Measurements from ENCODE around the gene ZNF625. TPM values are rescaled to one million over a fixed set of nuclear protein-coding genes. Genes with fewer than 3 reads are reported as not detected.

Gene ZNF625
- polyA plus RNA-seq, 3 donors: 0.37 TPM; not detected in 2

DNA sequence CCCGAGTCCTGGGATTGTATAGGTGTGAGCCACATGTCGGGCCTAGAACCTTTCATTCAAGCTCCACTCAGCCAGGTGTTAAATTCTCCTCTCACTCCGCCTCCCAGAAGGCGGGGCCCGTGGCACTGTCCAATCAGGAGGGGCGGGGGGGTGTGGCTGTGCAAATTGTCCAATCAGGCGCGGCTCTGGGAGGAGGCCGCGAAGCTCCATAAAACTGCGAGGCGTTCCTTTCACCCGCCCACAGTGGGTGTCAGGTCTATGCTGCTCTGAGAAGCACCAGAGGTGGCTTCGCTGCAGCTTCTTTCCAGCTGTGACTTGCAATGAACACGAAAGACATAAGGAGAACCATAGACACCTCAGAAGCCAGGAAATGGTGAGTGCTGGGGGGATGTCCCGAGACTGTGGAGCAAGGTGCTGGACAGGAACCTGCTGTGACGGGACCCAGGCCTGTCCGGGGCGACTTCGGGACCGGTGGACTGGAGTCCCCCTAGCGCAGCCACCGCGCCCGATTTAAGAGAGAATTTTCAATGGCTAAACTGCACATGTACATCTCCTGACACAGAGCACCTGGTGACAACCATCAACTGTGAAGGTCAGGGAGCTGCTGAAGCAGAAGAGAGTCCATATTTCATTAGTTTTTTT lies 3.4 kb upstream of the ZNF625 start:
- Histone ChIP-seq H3K9me3 (replicated peaks in 1 of 2; ENCODE audit: control insufficient read depth in 1 of 2, insufficient read depth in 1 of 2, low read length in 2 of 2) (peaks cover 5 to 8% of the 10 kb centered on the region in 2 donors), H2AFZ (ENCODE audit: insufficient read depth, low read depth, low read length, poor library complexity, severe bottlenecking) (no peak overlapping the region), H3K9ac (ENCODE audit: insufficient read depth, low read length, poor library complexity, severe bottlenecking) (no peak overlapping the region), H3K4me2 (replicated peaks; ENCODE audit: extremely low read depth, low read length, poor library complexity, severe bottlenecking) (no peak overlapping the region), H3K79me2 (ENCODE audit: insufficient read depth, low read length) (peaks cover 23% of the 10 kb centered on the region), H4K20me1 (ENCODE audit: insufficient read depth, low read length) (peaks cover 3% of the 10 kb centered on the region), H3K27me3 (ENCODE audit: control insufficient read depth in 2 of 2, insufficient read depth in 2 of 2, low read length in 2 of 2) (peaks cover 0 to 4% of the 10 kb centered on the region in 2 donors), H3K27ac (ENCODE audit: low read depth in 1 of 2, low read length in 2 of 2) (no peak overlapping the region), H3K4me3 (replicated peaks in 1 of 3; ENCODE audit: low read depth in 2 of 3, low read length in 3 of 3) (no peak overlapping the region), H3K36me3 (replicated peaks in 1 of 2; ENCODE audit: control insufficient read depth in 1 of 2, insufficient read depth in 2 of 2, low read length in 2 of 2) (peaks cover 2 to 3% of the 10 kb centered on the region in 2 donors), H3K4me1 (ENCODE audit: control insufficient read depth in 1 of 2, insufficient read depth in 2 of 2, low read length in 2 of 2) (peaks cover 26 to 33% of the 10 kb centered on the region in 2 donors)
- intact Hi-C loops (cut with micrococcal nuclease): loop anchor here in 1 of 2 donors (10.0 kb wide), 2 partner anchors 135 to 505 kb away; partner anchors contain the start of genes MAN2B1, WDR83 and ZNF44
- H3K9me3 Mint-ChIP-seq: peaks cover 3 to 26% (median 13%) of the 10 kb centered on the region in 7 donors
- DNase-seq: no peak
- H3K4me1 Mint-ChIP-seq: peaks cover 35% of the 10 kb centered on the region
- 96% methylated on average over 19 of the region's 25 CpGs for WGBS (ENCODE audit: insufficient coverage)
- peaks cover 4 to 6% of the 10 kb centered on the region in 2 donors for H3K36me3 Mint-ChIP-seq
- H3K27me3 Mint-ChIP-seq (ENCODE audit: low read depth in 3 of 3): peaks cover 2 to 18% (median 10%) of the 10 kb centered on the region in 3 donors
- peak overlapping the region in 1 of 7 donors; percentile 23 for H3K27ac Mint-ChIP-seq
- no peak overlapping the region for H3K4me3 Mint-ChIP-seq
- TF ChIP-seq, protein P1, sequence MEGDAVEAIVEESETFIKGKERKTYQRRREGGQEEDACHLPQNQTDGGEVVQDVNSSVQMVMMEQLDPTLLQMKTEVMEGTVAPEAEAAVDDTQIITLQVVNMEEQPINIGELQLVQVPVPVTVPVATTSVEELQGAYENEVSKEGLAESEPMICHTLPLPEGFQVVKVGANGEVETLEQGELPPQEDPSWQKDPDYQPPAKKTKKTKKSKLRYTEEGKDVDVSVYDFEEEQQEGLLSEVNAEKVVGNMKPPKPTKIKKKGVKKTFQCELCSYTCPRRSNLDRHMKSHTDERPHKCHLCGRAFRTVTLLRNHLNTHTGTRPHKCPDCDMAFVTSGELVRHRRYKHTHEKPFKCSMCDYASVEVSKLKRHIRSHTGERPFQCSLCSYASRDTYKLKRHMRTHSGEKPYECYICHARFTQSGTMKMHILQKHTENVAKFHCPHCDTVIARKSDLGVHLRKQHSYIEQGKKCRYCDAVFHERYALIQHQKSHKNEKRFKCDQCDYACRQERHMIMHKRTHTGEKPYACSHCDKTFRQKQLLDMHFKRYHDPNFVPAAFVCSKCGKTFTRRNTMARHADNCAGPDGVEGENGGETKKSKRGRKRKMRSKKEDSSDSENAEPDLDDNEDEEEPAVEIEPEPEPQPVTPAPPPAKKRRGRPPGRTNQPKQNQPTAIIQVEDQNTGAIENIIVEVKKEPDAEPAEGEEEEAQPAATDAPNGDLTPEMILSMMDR (IDR thresholded peaks at IDR 0.05): no peak

DNA sequence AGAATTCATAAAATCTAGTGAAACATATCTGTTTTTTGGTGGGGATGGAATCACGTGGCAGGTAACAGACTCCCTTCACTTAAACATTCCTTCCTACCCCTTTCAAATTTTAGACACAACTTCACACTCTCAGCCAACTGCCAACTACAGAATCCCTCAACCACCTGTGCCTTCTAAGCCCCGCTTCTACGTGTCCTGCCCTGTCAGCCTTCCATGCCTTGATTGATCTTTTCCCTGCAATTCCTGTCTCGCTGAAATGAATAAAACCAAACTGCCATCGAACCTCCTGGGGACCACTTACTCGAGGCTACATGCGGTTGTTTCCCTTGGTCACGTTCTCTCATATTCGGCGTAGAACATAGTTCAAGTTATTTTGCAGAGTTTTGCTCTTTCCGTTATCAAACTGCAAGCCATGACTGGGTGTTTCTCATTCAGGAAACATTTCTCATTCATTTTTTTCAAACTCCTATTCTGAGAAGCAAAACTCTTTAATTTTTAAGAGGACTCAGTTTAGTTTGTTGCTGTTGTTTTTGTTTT lies 1.1 kb downstream of the ZNF625 start:
- Histone ChIP-seq H3K9me3 (replicated peaks in 1 of 2; ENCODE audit: control insufficient read depth in 1 of 2, insufficient read depth in 1 of 2, low read length in 2 of 2) (peaks cover 5 to 8% of the 10 kb centered on the region in 2 donors), H2AFZ (ENCODE audit: insufficient read depth, low read depth, low read length, poor library complexity, severe bottlenecking) (peak overlapping the region; percentile 95), H3K4me2 (replicated peaks; ENCODE audit: extremely low read depth, low read length, poor library complexity, severe bottlenecking) (peak overlapping the region; percentile 89), H3K4me1 (ENCODE audit: control insufficient read depth in 1 of 2, insufficient read depth in 2 of 2, low read length in 2 of 2) (peaks cover 12 to 18% of the 10 kb centered on the region in 2 donors), H3K36me3 (replicated peaks in 1 of 2; ENCODE audit: control insufficient read depth in 1 of 2, insufficient read depth in 2 of 2, low read length in 2 of 2) (no peaks in the 10 kb centered on the region), H4K20me1 (ENCODE audit: insufficient read depth, low read length) (no peaks in the 10 kb centered on the region), H3K79me2 (ENCODE audit: insufficient read depth, low read length) (peaks cover 3% of the 10 kb centered on the region), H3K9ac (ENCODE audit: insufficient read depth, low read length, poor library complexity, severe bottlenecking) (peak overlapping the region; percentile 81), H3K27ac (ENCODE audit: low read depth in 1 of 2, low read length in 2 of 2) (peak overlapping the region in 1 of 2 donors; percentile 46), H3K4me3 (replicated peaks in 1 of 3; ENCODE audit: low read depth in 2 of 3, low read length in 3 of 3) (peak overlapping the region; percentile 63 to 87 (median 75)), H3K27me3 (ENCODE audit: control insufficient read depth in 2 of 2, insufficient read depth in 2 of 2, low read length in 2 of 2) (peaks cover 0 to 4% of the 10 kb centered on the region in 2 donors)
- intact Hi-C loops (cut with micrococcal nuclease): no loop called here
- TF ChIP-seq, protein P1 (IDR thresholded peaks at IDR 0.05): no peak
- Mint-ChIP-seq H3K4me1 (peaks cover 20% of the 10 kb centered on the region), H3K27ac (peak overlapping the region in 2 of 7 donors; percentile 9 to 29), H3K9me3 (peaks cover under 1 to 25% (median 16%) of the 10 kb centered on the region in 7 donors), H3K27me3 (ENCODE audit: low read depth in 3 of 3) (peaks cover 2 to 16% (median 10%) of the 10 kb centered on the region in 3 donors), H3K4me3 (peak overlapping the region; percentile 87 to 92), H3K36me3 (peaks cover 5 to 16% of the 10 kb centered on the region in 2 donors)
- 11% methylated on average over 9 of the region's 11 CpGs for WGBS (ENCODE audit: insufficient coverage)
- DNase-seq: no peak

Measured in CD14-positive monocyte (primary cell).